ENCODE data around the gene PDE11A.

PDE11A gene

DNA sequence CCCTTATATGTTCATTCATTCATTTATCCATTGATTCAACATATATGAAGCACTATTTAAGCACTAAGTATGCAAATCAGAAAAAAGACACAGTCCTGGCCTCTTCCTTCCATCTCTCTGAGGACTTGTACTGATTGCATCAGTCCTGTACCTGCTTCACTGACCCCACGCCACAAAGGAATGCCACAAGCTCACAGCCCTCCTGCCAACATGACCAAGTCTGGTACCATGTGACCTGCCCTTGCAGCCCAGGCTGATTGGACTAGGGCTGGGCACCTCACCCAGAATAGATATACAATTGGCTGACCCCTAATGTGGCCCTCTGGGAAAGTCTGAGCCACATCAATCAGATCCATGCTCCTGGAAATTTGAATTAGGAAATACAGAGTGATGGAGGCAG lies 483.4 kb downstream of the PDE11A start:
- DNase-seq (ENCODE audit: insufficient read length) (no peak), FAIRE-seq (no peak)
- TF ChIP-seq POLR2A (IDR thresholded peaks at IDR 0.05; ENCODE audit: low read depth, low read length) (no peak), TAF1 (IDR thresholded peaks at IDR 0.05; ENCODE audit: borderline replicate concordance, low read depth, low read length) (no peak), POLR2AphosphoS5 (IDR thresholded peaks at IDR 0.05; ENCODE audit: low read depth, low read length) (no peak)

DNA sequence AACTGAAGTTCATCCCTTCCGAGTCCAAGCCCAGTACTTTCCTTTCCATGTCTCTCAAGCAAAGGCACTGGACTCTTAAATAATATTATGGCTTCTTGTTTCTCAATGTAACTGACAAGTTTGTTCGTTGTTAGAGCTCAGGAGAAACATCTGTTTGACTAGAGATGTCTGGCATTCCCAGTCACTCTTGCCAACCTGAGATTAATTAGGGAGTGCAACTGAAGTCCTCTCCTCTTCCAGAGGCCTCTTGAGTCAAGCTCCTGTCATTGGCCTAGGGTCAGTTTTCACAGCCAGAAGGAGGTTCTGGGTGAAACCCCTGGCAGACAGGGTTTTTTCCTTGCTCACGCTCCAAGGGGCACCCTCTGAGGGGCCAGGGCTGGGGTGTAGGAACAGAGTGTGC lies 483.9 kb downstream of the PDE11A start:
- DNase-seq (ENCODE audit: insufficient read length) (no peak), FAIRE-seq (no peak)
- TF ChIP-seq TAF1 (IDR thresholded peaks at IDR 0.05; ENCODE audit: borderline replicate concordance, low read depth, low read length) (no peak), POLR2AphosphoS5 (IDR thresholded peaks at IDR 0.05; ENCODE audit: low read depth, low read length) (no peak), POLR2A (IDR thresholded peaks at IDR 0.05; ENCODE audit: low read depth, low read length) (no peak)

DNA sequence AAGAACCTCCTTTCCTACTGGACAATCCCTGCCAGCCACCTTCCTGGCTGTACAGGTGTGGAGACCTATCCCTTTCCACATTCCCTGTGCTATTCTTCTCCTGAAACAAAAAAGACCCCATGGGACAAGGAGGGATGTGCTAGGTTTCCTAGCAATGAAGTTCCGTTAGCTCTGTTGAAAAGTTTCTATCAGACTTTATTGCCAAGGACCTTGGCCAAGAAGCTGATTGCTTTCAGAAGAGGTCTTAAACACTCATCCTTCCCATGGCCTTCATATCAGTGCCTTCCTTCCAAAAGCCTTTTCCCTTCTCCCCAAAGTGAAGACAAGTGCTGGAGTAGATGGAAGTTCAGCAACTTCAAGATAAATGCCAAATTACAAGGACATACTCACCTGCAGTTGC lies 485.2 kb downstream of the PDE11A start:
- no peak for TF ChIP-seq TAF1 (IDR thresholded peaks at IDR 0.05; ENCODE audit: borderline replicate concordance, low read depth, low read length)
- no peak for TF ChIP-seq POLR2AphosphoS5 (IDR thresholded peaks at IDR 0.05; ENCODE audit: low read depth, low read length)
- TF ChIP-seq POLR2A (IDR thresholded peaks at IDR 0.05; ENCODE audit: low read depth, low read length): no peak
- DNase-seq (ENCODE audit: insufficient read length): no peak
- FAIRE-seq: no peak

DNA sequence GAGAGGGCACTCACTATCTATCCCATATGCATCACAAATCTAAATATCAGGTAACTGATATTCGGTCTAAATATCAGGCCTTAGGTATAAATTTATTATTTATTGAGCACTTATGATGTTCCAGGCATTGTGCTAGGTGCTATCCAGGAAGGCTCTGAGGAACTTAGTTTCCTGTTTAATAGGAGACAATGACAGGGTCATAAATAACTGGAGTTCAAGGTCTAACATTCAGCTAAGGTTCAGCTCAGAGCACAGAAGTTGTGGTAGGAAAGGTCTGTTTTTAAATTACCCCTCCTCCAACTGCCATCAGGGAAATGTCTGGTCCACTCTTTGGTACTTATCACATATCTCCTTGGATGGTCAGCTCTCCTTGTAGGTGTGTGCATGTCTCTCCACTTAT lies 486.4 kb downstream of the PDE11A start:
- TF ChIP-seq POLR2AphosphoS5 (IDR thresholded peaks at IDR 0.05; ENCODE audit: low read depth, low read length): no peak
- TF ChIP-seq POLR2A (IDR thresholded peaks at IDR 0.05; ENCODE audit: low read depth, low read length): no peak
- TF ChIP-seq TAF1 (IDR thresholded peaks at IDR 0.05; ENCODE audit: borderline replicate concordance, low read depth, low read length): no peak
- FAIRE-seq: no peak
- DNase-seq (ENCODE audit: insufficient read length): no peak

DNA sequence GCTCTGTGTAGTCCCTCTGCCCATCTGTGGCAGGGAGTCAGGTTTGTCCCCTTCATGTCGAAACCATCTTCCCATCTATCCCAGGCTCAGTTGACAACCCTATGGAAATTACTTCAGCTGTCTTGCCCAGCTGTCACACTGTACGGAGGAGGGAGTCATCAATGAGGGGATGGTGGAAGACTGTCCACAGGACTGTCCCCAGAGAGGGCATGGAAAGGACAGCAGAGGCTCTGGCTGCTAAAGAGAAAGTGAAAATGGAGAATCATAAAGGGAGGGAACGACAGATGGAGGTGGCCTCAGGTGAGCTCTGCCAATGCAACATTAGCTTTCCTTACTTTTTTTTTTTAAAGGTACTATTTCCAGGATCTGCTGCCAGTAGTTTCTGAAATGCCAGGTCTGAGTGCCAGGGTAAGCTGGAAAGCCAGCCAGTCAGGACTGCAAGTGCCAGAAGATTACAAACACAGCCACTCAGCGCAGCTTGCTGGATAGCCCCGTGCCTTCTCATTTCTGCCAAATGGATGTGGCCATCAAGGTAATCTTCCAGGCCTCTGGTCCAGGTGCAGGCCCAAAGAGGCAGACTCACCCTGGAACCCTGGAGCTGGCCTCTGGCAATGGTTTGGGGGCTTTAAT lies 487.2 kb downstream of the PDE11A start:
- FAIRE-seq (no peak), DNase-seq (ENCODE audit: insufficient read length) (no peak)

DNA sequence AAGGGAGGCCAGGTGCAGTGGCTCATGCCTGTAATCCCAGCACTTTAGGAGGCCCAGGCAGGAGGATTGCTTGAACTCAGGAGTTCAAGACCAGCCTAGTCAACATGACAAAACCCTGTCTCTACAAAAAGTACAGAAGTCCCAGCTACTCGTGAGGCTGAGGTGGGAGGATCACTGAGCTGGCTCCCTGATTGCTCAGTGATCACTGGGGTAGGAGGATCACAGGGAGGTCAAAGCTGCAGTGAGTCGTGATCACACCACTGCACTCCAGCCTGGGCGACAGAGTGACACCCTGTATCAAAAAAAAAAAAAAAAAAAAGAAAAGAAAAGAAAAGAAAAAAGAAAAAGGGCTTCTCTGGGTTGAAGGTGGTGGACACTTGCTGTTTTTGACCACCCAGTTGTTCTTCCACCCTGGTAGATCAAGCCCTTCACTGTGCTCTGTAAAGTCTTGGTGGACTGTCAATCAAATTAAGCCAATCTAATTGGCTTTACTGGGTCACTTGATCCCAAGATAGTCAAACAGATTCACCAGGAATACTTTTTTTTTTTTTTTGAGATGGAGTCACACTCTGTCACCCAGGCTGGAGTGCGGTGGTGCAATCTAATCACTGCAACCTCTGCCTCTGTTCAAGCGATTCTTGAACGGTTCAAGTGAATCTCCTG lies 488.4 kb downstream of the PDE11A start:
- no peak for TF ChIP-seq POLR2AphosphoS5 (IDR thresholded peaks at IDR 0.05; ENCODE audit: low read depth, low read length)
- no peak for TF ChIP-seq TAF1 (IDR thresholded peaks at IDR 0.05; ENCODE audit: borderline replicate concordance, low read depth, low read length)
- TF ChIP-seq POLR2A (IDR thresholded peaks at IDR 0.05; ENCODE audit: low read depth, low read length): no peak
- no peak for FAIRE-seq
- DNase-seq (ENCODE audit: insufficient read length): no peak

More for the DNA sequence above, 487.2 kb downstream of the PDE11A start:
- TF ChIP-seq POLR2A (IDR thresholded peaks at IDR 0.05; ENCODE audit: low read depth, low read length) (no peak), TAF1 (IDR thresholded peaks at IDR 0.05; ENCODE audit: borderline replicate concordance, low read depth, low read length) (no peak), POLR2AphosphoS5 (IDR thresholded peaks at IDR 0.05; ENCODE audit: low read depth, low read length) (no peak)

DNA sequence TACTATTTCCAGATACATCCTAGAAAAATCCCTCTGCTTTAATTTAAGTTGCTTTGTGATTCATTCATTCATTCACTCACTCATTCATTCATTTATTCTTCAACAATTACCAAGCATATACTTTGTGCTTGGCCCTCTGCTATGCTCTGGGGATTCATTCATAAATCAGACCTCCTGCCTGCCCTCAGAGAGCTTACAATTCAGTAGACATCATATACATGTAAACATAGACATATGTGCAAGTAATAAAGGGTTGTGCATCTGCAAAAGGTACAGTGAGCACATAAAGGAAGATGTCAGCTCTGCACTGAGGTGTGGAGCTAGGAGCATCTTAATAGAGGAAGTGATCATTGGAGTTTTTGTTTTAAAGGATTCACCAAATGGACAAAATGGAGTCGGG lies 490.6 kb downstream of the PDE11A start:
- TF ChIP-seq POLR2A (IDR thresholded peaks at IDR 0.05; ENCODE audit: low read depth, low read length): no peak
- TF ChIP-seq POLR2AphosphoS5 (IDR thresholded peaks at IDR 0.05; ENCODE audit: low read depth, low read length): no peak
- no peak for TF ChIP-seq TAF1 (IDR thresholded peaks at IDR 0.05; ENCODE audit: borderline replicate concordance, low read depth, low read length)
- FAIRE-seq: no peak
- no peak for DNase-seq (ENCODE audit: insufficient read length)

DNA sequence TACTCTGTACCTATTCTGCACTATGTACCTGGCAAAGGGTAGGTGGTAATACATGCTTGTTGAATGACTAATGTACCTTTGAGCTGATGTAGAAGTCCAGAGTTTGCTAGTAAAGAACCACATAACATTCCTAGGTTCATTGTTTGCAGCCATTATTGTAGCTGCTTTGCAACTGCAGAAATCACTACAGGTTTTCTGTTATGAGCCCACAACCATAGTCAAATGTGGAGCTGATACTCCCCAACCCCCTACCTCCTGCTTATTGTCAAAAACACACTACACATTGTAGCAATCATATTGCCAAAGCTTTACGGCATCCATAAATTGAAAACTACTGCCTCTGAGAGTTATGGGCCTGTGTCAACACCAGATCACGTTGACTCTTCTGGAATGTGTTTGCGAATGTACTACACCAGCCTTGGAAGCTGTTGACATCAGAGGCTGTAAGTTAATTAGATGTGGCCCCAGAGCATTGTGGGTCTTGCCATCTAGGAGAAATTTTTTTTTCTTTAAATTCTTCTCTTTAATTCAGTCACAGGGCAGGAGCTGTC lies 493.0 kb downstream of the PDE11A start:
- FAIRE-seq (no peak), DNase-seq (ENCODE audit: insufficient read length) (no peak)
- no peak for TF ChIP-seq TAF1 (IDR thresholded peaks at IDR 0.05; ENCODE audit: borderline replicate concordance, low read depth, low read length)
- TF ChIP-seq POLR2AphosphoS5 (IDR thresholded peaks at IDR 0.05; ENCODE audit: low read depth, low read length): no peak
- no peak for TF ChIP-seq POLR2A (IDR thresholded peaks at IDR 0.05; ENCODE audit: low read depth, low read length)

DNA sequence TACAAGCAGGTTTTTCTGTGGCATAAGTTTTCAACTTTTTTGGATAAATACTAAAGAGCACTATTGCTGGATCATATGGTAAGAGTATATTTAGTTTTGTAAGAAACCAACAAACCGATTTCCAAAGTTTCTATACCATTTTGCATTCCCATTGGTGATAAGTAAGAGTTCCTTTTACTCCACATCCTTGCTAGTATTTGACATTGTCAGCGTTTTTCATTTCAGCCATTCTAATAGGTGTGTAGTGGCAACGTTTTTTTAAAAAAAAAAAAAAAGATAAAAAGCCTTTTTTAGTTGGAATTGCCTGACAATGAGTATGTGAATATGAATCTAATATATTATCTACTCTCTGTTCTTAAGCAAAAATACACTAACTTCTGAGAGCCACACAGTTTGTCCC lies 494.1 kb downstream of the PDE11A start:
- TF ChIP-seq POLR2AphosphoS5 (IDR thresholded peaks at IDR 0.05; ENCODE audit: low read depth, low read length) (no peak), POLR2A (IDR thresholded peaks at IDR 0.05; ENCODE audit: low read depth, low read length) (no peak), TAF1 (IDR thresholded peaks at IDR 0.05; ENCODE audit: borderline replicate concordance, low read depth, low read length) (no peak)
- no peak for FAIRE-seq
- no peak for DNase-seq (ENCODE audit: insufficient read length)

DNA sequence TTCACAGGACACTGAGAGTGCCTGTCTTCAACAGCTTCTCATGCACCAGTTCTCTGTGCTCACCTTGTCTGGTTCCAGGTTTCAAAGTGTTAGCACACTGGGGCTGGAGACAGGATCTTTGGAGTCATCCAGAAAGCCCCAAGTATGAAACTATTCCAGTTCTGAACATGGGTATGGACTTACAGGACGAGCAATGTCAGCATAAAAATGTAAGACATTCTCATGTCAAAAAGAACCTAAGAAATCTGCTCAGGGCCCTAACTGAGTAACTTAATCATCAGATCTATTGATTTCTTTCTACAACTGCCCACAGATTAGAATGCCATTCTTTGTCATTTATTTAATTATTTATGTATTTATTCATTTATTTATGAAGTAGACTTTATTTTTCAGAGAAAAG lies 495.5 kb downstream of the PDE11A start:
- no peak for DNase-seq (ENCODE audit: insufficient read length)
- TF ChIP-seq POLR2AphosphoS5 (IDR thresholded peaks at IDR 0.05; ENCODE audit: low read depth, low read length): no peak
- no peak for TF ChIP-seq TAF1 (IDR thresholded peaks at IDR 0.05; ENCODE audit: borderline replicate concordance, low read depth, low read length)
- TF ChIP-seq POLR2A (IDR thresholded peaks at IDR 0.05; ENCODE audit: low read depth, low read length): no peak
- no peak for FAIRE-seq

DNA sequence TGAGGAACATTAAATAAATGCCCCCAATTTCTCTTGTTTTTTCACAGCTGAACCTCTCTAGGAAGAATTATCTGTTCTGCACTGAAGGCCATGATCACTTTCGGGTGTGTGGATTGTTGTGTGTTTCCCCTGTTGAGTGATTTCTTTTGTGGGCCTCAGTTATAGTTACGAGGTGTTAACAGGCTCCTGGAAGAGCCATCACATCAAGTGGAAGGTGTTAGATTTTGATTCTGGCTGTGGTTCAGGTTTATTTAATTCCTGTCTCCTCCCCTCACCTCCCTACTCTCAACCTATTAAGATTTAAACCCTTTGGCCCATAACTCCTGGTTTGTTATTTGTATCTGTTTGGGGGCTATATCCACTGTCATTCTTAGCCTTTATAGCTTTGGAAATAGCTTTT lies 497.2 kb downstream of the PDE11A start:
- TF ChIP-seq POLR2AphosphoS5 (IDR thresholded peaks at IDR 0.05; ENCODE audit: low read depth, low read length) (no peak), TAF1 (IDR thresholded peaks at IDR 0.05; ENCODE audit: borderline replicate concordance, low read depth, low read length) (no peak), POLR2A (IDR thresholded peaks at IDR 0.05; ENCODE audit: low read depth, low read length) (no peak)
- FAIRE-seq: no peak
- DNase-seq (ENCODE audit: insufficient read length): no peak

DNA sequence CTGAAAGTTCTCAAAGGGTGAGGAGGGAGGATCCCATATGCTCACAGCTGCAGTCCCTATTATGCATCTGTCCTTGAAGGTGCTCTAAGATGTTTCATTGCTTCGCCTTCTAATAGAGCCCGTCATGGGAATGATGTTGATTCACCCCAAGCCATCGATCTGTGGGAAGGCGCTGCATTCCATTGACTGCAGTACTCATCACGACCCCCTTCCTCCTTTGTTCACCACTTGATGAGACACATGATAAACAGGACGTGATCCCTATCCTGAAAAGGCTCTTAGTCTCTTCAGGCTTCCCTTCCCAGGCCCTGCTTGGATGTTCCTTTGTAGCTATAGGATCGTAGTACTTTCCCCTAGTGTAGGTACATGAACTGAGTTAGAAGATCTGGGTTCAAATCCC lies 498.2 kb downstream of the PDE11A start:
- FAIRE-seq (no peak), DNase-seq (ENCODE audit: insufficient read length) (no peak)
- TF ChIP-seq TAF1 (IDR thresholded peaks at IDR 0.05; ENCODE audit: borderline replicate concordance, low read depth, low read length) (no peak), POLR2AphosphoS5 (IDR thresholded peaks at IDR 0.05; ENCODE audit: low read depth, low read length) (no peak), POLR2A (IDR thresholded peaks at IDR 0.05; ENCODE audit: low read depth, low read length) (no peak)

Measured in GM12892 (cell line).